HCT116 (cell line): ENCODE data around the gene ARHGAP10. TPM values are rescaled to one million over a fixed set of nuclear protein-coding genes. Genes with fewer than 3 reads are reported as not detected.
A peak's percentile ranks its signal among the peaks of the same experiment; 100 is the strongest.

Experiments
- ATAC-seq: fragments of 200-7000 bp; cut with Tn5 transposase; 2 replicates; pipeline ENCODE4 v1.9.1; 2020; ENCODE audit warnings: mild to moderate bottlenecking, moderate library complexity
- BruUV-seq: library from RNA; stranded (reverse); fragments of 400-500 nt; replicated peaks from 2 replicates; lab custom pipeline; 2021; lab: Mats Ljungman, UMichigan
- CTCF ChIA-PET: fragments of 300-600 bp; sonication (Branson Sonifier 250); formaldehyde crosslinking; loops from one replicate; lab custom pipeline; 2021; ENCODE audit warnings: antibody characterized with exemption; lab: Charles Lee
- POLR2A ChIA-PET: fragments of 300-600, 350-600 bp; sonication (Branson Sonifier 250); formaldehyde crosslinking; loops from one replicate; lab custom pipeline; 2021; ENCODE audit warnings: antibody characterized with exemption; lab: Charles Lee
- RAD21 ChIA-PET, 2 experiments: fragments of 300-600 bp; sonication (Branson Sonifier 250); formaldehyde crosslinking; loops; one replicate each; lab custom pipeline; 2023; ENCODE audit warnings: low total read pairs in 2 of 2; ENCODE audit not compliant: uncharacterized antibody in 2 of 2, unreplicated experiment in 2 of 2, low non-redundant PET in 1 of 2; lab: Charles Lee
- DNase-seq: peaks from one replicate; pipeline ENCODE4 v3.0.0-alpha.2; 2010; ENCODE audit warnings: low read depth, low spot score
- H2AFZ ChIP-seq: fragments of 200-600 bp; shearing (Covaris generic), sonication (generic); 2 replicates; pipeline ENCODE4 v1.6.1; 2017; ENCODE audit warnings: low read depth, mixed run types, mixed read lengths, antibody characterized with exemption, low read length; ENCODE audit not compliant: poor library complexity, severe bottlenecking
- H3K27ac ChIP-seq: 2 replicates; pipeline ENCODE4 v1.5.1; 2012; ENCODE audit warnings: low read depth, low read length
- H3K27me3 ChIP-seq: fragments of 200-600 bp; sonication (generic); 2 replicates; pipeline ENCODE4 v1.6.1; 2016; ENCODE audit warnings: mixed run types, low read length, mixed read lengths; ENCODE audit not compliant: insufficient read depth
- H3K36me3 ChIP-seq, 2 experiments: fragments of 200-500 bp in 1 of 2; fragments of 200-600 bp in 1 of 2; sonication (Bioruptor generic) in 1 of 2; sonication (generic) in 1 of 2; 2 replicates each; pipeline versions ENCODE4 v1.5.1 to v1.6.1; 2014 to 2016; ENCODE audit warnings: low read length in 2 of 2, inconsistent platforms in 1 of 2, mixed read lengths in 1 of 2, mixed run types in 1 of 2; ENCODE audit not compliant: insufficient read depth in 2 of 2, control insufficient read depth in 1 of 2
- H3K4me1 ChIP-seq, 2 experiments: fragments of 200-600 bp in 1 of 2; sonication (generic) in 1 of 2; 2 replicates each; pipeline versions ENCODE4 v1.5.1 to v1.6.1; 2012 to 2017; ENCODE audit warnings: low read length in 2 of 2, inconsistent platforms in 1 of 2, mild to moderate bottlenecking in 1 of 2, mixed read lengths in 1 of 2, mixed run types in 1 of 2, moderate library complexity in 1 of 2; ENCODE audit not compliant: insufficient read depth in 2 of 2, control insufficient read depth in 1 of 2
- H3K4me2 ChIP-seq: fragments of 200-600 bp; sonication (generic); 2 replicates; pipeline ENCODE4 v1.6.1; 2017; ENCODE audit warnings: mixed run types, low read length, mixed read lengths
- H3K4me3 ChIP-seq, 2 experiments: fragments of 200-600 bp in 1 of 2; sonication (generic) in 1 of 2; replicated peaks in 1 of 2; 2 replicates each; pipeline ENCODE4 v1.5.1; 2011 to 2016; ENCODE audit warnings: low read length in 2 of 2, control low read depth in 1 of 2, low read depth in 1 of 2, mild to moderate bottlenecking in 1 of 2, mixed read lengths in 1 of 2, mixed run types in 1 of 2
- H3K79me2 ChIP-seq: fragments of 200-600 bp; sonication (generic); 2 replicates; pipeline ENCODE4 v1.6.1; 2017; ENCODE audit warnings: mild to moderate bottlenecking, mixed run types, low read length, moderate library complexity, mixed read lengths; ENCODE audit not compliant: insufficient read depth
- H3K9ac ChIP-seq: fragments of 200-600 bp; sonication (generic); 2 replicates; pipeline ENCODE4 v1.6.1; 2016; ENCODE audit warnings: low read length, mixed read lengths
- H3K9me2 ChIP-seq: fragments of 200-600 bp; sonication (generic), shearing (Covaris generic); 2 replicates; pipeline ENCODE4 v1.6.1; 2017; ENCODE audit warnings: mixed run types, mild to moderate bottlenecking, moderate library complexity; ENCODE audit not compliant: insufficient read depth
- H3K9me3 ChIP-seq, 2 experiments: fragments of 200-500 bp in 1 of 2; fragments of 200-600 bp in 1 of 2; sonication (Bioruptor generic) in 1 of 2; sonication (generic) in 1 of 2; 2 replicates each; pipeline ENCODE4 v1.6.1; 2014 to 2017; ENCODE audit warnings: low read length in 2 of 2, mixed read lengths in 2 of 2, inconsistent platforms in 1 of 2, low read depth in 1 of 2, mild to moderate bottlenecking in 1 of 2, mixed run types in 1 of 2, moderate library complexity in 1 of 2; ENCODE audit not compliant: control insufficient read depth in 1 of 2, insufficient read depth in 1 of 2
- H4K20me1 ChIP-seq: fragments of 200-600 bp; sonication (generic), shearing (Covaris generic); 2 replicates; pipeline ENCODE4 v1.6.1; 2017; ENCODE audit warnings: mixed run types, mild to moderate bottlenecking, moderate library complexity; ENCODE audit not compliant: insufficient read depth
- CBX3 ChIP-seq: IDR thresholded peaks from 2 replicates; pipeline ENCODE4 v1.6.1; 2012; ENCODE audit warnings: low read depth
- CTCF ChIP-seq, 3 experiments: fragments of 200-600 bp in 1 of 3; sonication (generic) in 1 of 3; IDR thresholded peaks in 2 of 3; conservative IDR thresholded peaks in 1 of 3; 2 replicates each; pipeline ENCODE4 v1.5.1; 2012 to 2017; ENCODE audit warnings: low read depth in 2 of 3, low read length in 2 of 3, antibody characterized with exemption in 1 of 3, borderline replicate concordance in 1 of 3, control low read depth in 1 of 3, mild to moderate bottlenecking in 1 of 3, mixed read lengths in 1 of 3, mixed run types in 1 of 3, moderate library complexity in 1 of 3; ENCODE audit not compliant: insufficient read depth in 1 of 3
- EZH2 ChIP-seq: fragments of 200-600 bp; sonication (generic); IDR thresholded peaks from 2 replicates; pipeline ENCODE4 v1.6.1; 2017; ENCODE audit warnings: antibody characterized with exemption, mixed run types
- EZH2phosphoT487 ChIP-seq: fragments of 200-600 bp; IDR thresholded peaks from 2 replicates; pipeline ENCODE4 v1.6.1; 2018; ENCODE audit warnings: antibody characterized with exemption, borderline replicate concordance
- FOSL1 ChIP-seq: IDR thresholded peaks from 2 replicates; pipeline ENCODE4 v1.6.1; 2012; ENCODE audit warnings: low read depth
- JUND ChIP-seq: IDR thresholded peaks from 2 replicates; pipeline ENCODE4 v1.6.1; 2012
- POLR2A ChIP-seq: IDR thresholded peaks from 2 replicates; pipeline ENCODE4 v1.7.0; 2011; ENCODE audit warnings: borderline replicate concordance; ENCODE audit not compliant: insufficient read depth, insufficient read length; ENCODE audit errors: extremely low read depth
- SRF ChIP-seq: IDR thresholded peaks from 2 replicates; pipeline ENCODE4 v1.6.1; 2012; ENCODE audit warnings: low read depth
- YY1 ChIP-seq: IDR thresholded peaks from 2 replicates; pipeline ENCODE4 v1.6.1; 2011; ENCODE audit warnings: low read length, low read depth, moderate library complexity, mild to moderate bottlenecking; ENCODE audit not compliant: insufficient replicate concordance; ENCODE audit errors: extremely low read depth
- intact Hi-C: fragments of 100-400 bp; cut with micrococcal nuclease; formaldehyde crosslinking; loops from 2 replicates; pipeline ENCODE4 v1.10.0; 2022
- total RNA-seq: library from RNA; stranded (reverse); gene quantifications from one replicate; pipeline ENCODE4 v1.2.1, GENCODE V29; 2021; ENCODE audit not compliant: unreplicated experiment
- TF ChIP-seq, protein P1 (sequence below): IDR thresholded peaks from 2 replicates; pipeline ENCODE4 v1.6.1; 2012

The ARHGAP10 gene
- total RNA-seq, 1 experiment from 2014 or later: 24.7 TPM

- TF ChIP-seq YY1 (no peak), POLR2A (peak; percentile 53), CBX3 (no peak), CTCF (IDR thresholded peaks at IDR 0.05 in 2 of 3, conservative IDR thresholded peaks at IDR 0.05 in 1 of 3; ENCODE audit: borderline replicate concordance in 1 of 3, insufficient read depth in 1 of 3, low read depth in 2 of 3, low read length in 2 of 3) (no peak), EZH2phosphoT487 (no peak), JUND (0 out of 2 replicates have a peak, but pooled peaks have one; percentile 39), EZH2 (no peak), FOSL1 (peak; percentile 43), SRF (no peak)
- TF ChIP-seq, protein P1, sequence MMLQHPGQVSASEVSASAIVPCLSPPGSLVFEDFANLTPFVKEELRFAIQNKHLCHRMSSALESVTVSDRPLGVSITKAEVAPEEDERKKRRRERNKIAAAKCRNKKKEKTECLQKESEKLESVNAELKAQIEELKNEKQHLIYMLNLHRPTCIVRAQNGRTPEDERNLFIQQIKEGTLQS: no peak
Measured at GRCh38 chr4:147731580-147732517, at the start of gene ARHGAP10 (continued).

GRCh38 chr4:147682755-147683154 lies 49.1 kb upstream of the ARHGAP10 start:
- H3K4me2 ChIP-seq: peak overlapping the region; percentile 83
- TF ChIP-seq, protein P1: no peak
- no peak for TF ChIP-seq POLR2A
- no peak for TF ChIP-seq YY1
- no peaks in the 10 kb centered on the region for H3K27me3 ChIP-seq
- peak overlapping the region; percentile 93 to 94 for H3K4me3 ChIP-seq
- no peaks in the 10 kb centered on the region for H3K9me3 ChIP-seq
- H3K36me3 ChIP-seq: peaks cover under 1 to 8% of the 10 kb centered on the region in 2 experiments; a peak in 1 of 4 replicates
- BruUV-seq: no TSS peak
- CTCF ChIA-PET: interaction anchor here (1.3 to 2.3 kb wide), 3 partner anchors 26 to 183 kb away, joined by 3 to 22 read pairs (median 3); no protein-coding TSS in a partner anchor
- POLR2A ChIA-PET: no interaction called here
- RAD21 ChIA-PET: no interaction called here
- no peak overlapping the region for H2AFZ ChIP-seq
- H3K9me2 ChIP-seq: no peaks in the 10 kb centered on the region
- DNase-seq: no peak
- peak overlapping the region; percentile 78 for H3K9ac ChIP-seq
- no peak for ATAC-seq
- peaks cover 38% of the 10 kb centered on the region for H3K79me2 ChIP-seq
- no peaks in the 10 kb centered on the region for H4K20me1 ChIP-seq
- no peak overlapping the region for H3K27ac ChIP-seq
- intact Hi-C loops: no loop called here
- peaks cover 2 to 15% of the 10 kb centered on the region in 2 experiments; a peak in 2 of 4 replicates for H3K4me1 ChIP-seq
